ENCODE measurements around the gene C14orf132. TPM values are rescaled to one million over a fixed set of nuclear protein-coding genes. Genes with fewer than 3 reads are reported as not detected.

Gene C14orf132
- total RNA-seq (2022; extraction: Qiagen RNA extraction), result 4.4 to 7.0 TPM (median 5.5 TPM) in 5 replicates

GRCh38 chr14:96038920-96039632 lies at the start of gene C14orf132:
TSS of gene C14orf132 (plus strand) at chr14:96039362. CDS start at chr14:96039501, 139 bp downstream.

Other genes with a start within 250 kb of the C14orf132 start
- not detected in 5 replicates for gene TUNAR, start 162.5 kb upstream of the C14orf132 start, total RNA-seq (2022; extraction: Qiagen RNA extraction)
- gene BDKRB2, start 165.5 kb downstream of the C14orf132 start, total RNA-seq (2022; extraction: Qiagen RNA extraction), result 0.80 to 1.4 TPM (median 1.1 TPM) in 5 replicates
- 0.18 to 0.53 TPM (median 0.48 TPM) in 5 replicates for gene BDKRB1, start 216.8 kb downstream of the C14orf132 start, total RNA-seq (2022; extraction: Qiagen RNA extraction)